Neuron (in vitro differentiated cells): ENCODE data around the gene ILF3.

ENCODE experiments used
- H2AFZ ChIP-seq: one replicate; pipeline ENCODE4 v1.6.1; 2013; ENCODE audit warnings: low read depth, mild to moderate bottlenecking, inconsistent platforms, low read length, moderate library complexity
- H3K27me3 ChIP-seq: one replicate; pipeline ENCODE4 v1.6.1; 2013; ENCODE audit warnings: low read length; ENCODE audit not compliant: insufficient read depth
- H3K36me3 ChIP-seq: one replicate; pipeline ENCODE4 v1.6.1; 2013; ENCODE audit warnings: low read length; ENCODE audit not compliant: insufficient read depth
- H3K4me1 ChIP-seq: one replicate; pipeline ENCODE4 v1.6.1; 2013; ENCODE audit warnings: low read length; ENCODE audit not compliant: insufficient read depth
- H3K4me3 ChIP-seq: 2 replicates; pipeline ENCODE4 v1.5.1; 2013; ENCODE audit warnings: mild to moderate bottlenecking, low read length, moderate library complexity
- H3K9me3 ChIP-seq: one replicate; pipeline ENCODE4 v1.6.1; 2013; ENCODE audit warnings: low read length

The ILF3 gene

GRCh38 chr19:10723591-10723990 lies 69.4 kb downstream of the ILF3 start:
- Histone ChIP-seq H3K36me3 (peaks cover 12% of the 10 kb centered on the region), H3K4me1 (peaks cover 13% of the 10 kb centered on the region), H3K27me3 (no peaks in the 10 kb centered on the region), H3K9me3 (peaks cover 3% of the 10 kb centered on the region), H3K4me3 (no peak overlapping the region), H2AFZ (no peak overlapping the region)

- peaks cover 16% of the 10 kb centered on the region for H3K36me3 ChIP-seq
Measured at GRCh38 chr19:10724573-10725071, 70.5 kb downstream of the ILF3 start.

GRCh38 chr19:10725415-10725814 lies 71.3 kb downstream of the ILF3 start:
- no peaks in the 10 kb centered on the region for H3K27me3 ChIP-seq
- peaks cover 7% of the 10 kb centered on the region for H3K9me3 ChIP-seq
- no peaks in the 10 kb centered on the region for H3K4me1 ChIP-seq
- H3K4me3 ChIP-seq: no peak overlapping the region
- H3K36me3 ChIP-seq: peaks cover 17% of the 10 kb centered on the region
- no peak overlapping the region for H2AFZ ChIP-seq

More at GRCh38 chr19:10724573-10725071, 70.5 kb downstream of the ILF3 start:
- H3K9me3 ChIP-seq: peaks cover 7% of the 10 kb centered on the region
- no peak overlapping the region for H3K4me3 ChIP-seq
- peaks cover 3% of the 10 kb centered on the region for H3K4me1 ChIP-seq
- H2AFZ ChIP-seq: no peak overlapping the region
- no peaks in the 10 kb centered on the region for H3K27me3 ChIP-seq

GRCh38 chr19:10726268-10726667 lies 72.1 kb downstream of the ILF3 start:
- Histone ChIP-seq H3K4me3 (no peak overlapping the region), H3K27me3 (no peaks in the 10 kb centered on the region)

GRCh38 chr19:10727685-10728201 lies 73.6 kb downstream of the ILF3 start:
- H3K36me3 ChIP-seq: peaks cover 13% of the 10 kb centered on the region
- peaks cover 7% of the 10 kb centered on the region for H3K9me3 ChIP-seq
- H3K4me1 ChIP-seq: no peaks in the 10 kb centered on the region
- H3K4me3 ChIP-seq: no peak overlapping the region
- H3K27me3 ChIP-seq: no peaks in the 10 kb centered on the region
- H2AFZ ChIP-seq: no peak overlapping the region

More at GRCh38 chr19:10726268-10726667, 72.1 kb downstream of the ILF3 start:
- H2AFZ ChIP-seq: no peak overlapping the region
- H3K9me3 ChIP-seq: peaks cover 7% of the 10 kb centered on the region
- H3K36me3 ChIP-seq: peaks cover 13% of the 10 kb centered on the region
- no peaks in the 10 kb centered on the region for H3K4me1 ChIP-seq

- Histone ChIP-seq H2AFZ (no peak overlapping the region), H3K4me3 (no peak overlapping the region), H3K9me3 (peaks cover 7% of the 10 kb centered on the region), H3K36me3 (peaks cover 9% of the 10 kb centered on the region), H3K27me3 (no peaks in the 10 kb centered on the region), H3K4me1 (no peaks in the 10 kb centered on the region)
Measured at GRCh38 chr19:10729411-10729810, 75.3 kb downstream of the ILF3 start.

DNA sequence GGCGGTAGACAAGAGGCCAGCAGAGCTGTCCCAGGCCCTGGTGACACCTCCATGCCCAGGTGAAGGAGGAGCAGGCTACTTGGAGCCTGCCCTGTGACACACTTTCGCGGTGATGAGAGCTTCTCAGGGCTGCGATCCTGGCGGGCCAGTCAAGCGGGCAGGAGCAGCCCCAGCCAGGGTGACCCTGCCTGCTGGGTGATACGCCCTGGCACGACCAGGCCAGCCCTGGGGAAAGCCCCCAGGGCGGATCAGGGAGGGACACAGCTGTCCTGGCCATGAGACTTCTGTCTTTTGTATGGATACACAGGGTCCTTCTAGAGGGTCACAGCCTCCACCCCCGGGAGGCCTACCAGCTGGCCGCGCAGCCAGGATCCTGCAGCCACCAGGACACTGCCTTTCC lies 76.8 kb downstream of the ILF3 start:
- H3K27me3 ChIP-seq: no peaks in the 10 kb centered on the region
- no peak overlapping the region for H3K4me3 ChIP-seq

DNA sequence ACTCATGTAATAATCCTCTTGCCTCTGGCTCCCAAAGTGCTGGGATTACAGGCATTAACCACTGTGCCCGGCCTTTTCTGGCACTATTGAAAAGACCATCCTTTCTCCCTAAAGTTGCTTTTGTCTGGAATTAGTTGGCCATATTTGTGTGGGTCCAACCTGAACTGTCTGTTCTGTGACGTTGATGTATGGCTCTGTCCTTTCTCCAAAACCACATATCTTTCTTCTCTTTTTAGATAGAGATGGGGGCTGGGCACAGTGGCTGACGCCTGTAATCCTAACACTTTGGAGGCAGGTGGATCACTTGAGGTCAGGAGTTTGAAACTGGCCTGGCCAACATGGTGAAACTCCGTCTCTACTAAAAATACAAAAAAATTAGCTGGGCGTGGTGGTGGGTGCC lies 81.6 kb downstream of the ILF3 start:
- Histone ChIP-seq H3K27me3 (no peaks in the 10 kb centered on the region), H2AFZ (no peak overlapping the region), H3K36me3 (peaks cover 9% of the 10 kb centered on the region), H3K9me3 (peaks cover 17% of the 10 kb centered on the region), H3K4me1 (no peaks in the 10 kb centered on the region), H3K4me3 (no peak overlapping the region)

More for the DNA sequence above, 76.8 kb downstream of the ILF3 start:
- Histone ChIP-seq H3K9me3 (peaks cover 10% of the 10 kb centered on the region), H2AFZ (no peak overlapping the region), H3K4me1 (no peaks in the 10 kb centered on the region), H3K36me3 (peaks cover 7% of the 10 kb centered on the region)

GRCh38 chr19:10736189-10736588 lies 82.0 kb downstream of the ILF3 start:
- Histone ChIP-seq H3K4me3 (no peak overlapping the region), H2AFZ (no peak overlapping the region), H3K9me3 (peaks cover 18% of the 10 kb centered on the region), H3K36me3 (peaks cover 9% of the 10 kb centered on the region), H3K4me1 (no peaks in the 10 kb centered on the region), H3K27me3 (no peaks in the 10 kb centered on the region)

DNA sequence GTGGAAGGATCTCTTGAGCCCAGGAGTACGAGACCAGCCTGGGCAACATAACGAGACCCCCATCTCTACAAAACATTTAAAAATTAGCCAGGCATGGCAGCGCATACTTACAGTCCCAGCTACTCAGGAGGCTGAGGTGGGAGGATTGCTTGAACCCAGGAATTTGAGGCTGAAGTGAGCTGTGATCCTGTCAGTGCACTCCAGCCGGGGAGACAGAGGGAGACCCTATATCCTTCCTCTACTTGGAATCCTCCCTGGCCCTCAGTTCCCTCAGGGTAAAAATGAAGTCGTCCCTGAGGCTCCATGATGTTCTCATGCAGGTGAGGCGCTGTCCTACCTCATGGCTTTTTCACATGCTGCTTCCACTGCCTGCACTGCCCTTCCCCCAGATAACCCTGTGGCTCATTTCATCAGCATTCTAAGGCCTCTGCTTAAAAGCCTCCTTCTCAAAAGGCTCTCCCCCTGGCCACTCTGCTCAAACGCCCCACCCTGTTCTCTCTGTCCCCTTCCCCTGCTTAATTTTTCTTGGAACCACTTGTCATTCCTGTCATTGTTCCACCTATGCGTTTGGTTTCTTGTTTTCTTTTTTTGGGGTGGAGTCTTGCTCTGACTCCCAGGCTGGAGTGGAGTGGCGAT lies 82.9 kb downstream of the ILF3 start:
- Histone ChIP-seq H2AFZ (no peak overlapping the region), H3K9me3 (peaks cover 19% of the 10 kb centered on the region), H3K4me3 (no peak overlapping the region), H3K27me3 (no peaks in the 10 kb centered on the region), H3K36me3 (peaks cover 9% of the 10 kb centered on the region), H3K4me1 (no peaks in the 10 kb centered on the region)

GRCh38 chr19:10737722-10738121 lies 83.6 kb downstream of the ILF3 start:
- H3K4me1 ChIP-seq: no peaks in the 10 kb centered on the region
- peaks cover 19% of the 10 kb centered on the region for H3K9me3 ChIP-seq
- peaks cover 9% of the 10 kb centered on the region for H3K36me3 ChIP-seq
- H3K27me3 ChIP-seq: no peaks in the 10 kb centered on the region
- H2AFZ ChIP-seq: no peak overlapping the region
- H3K4me3 ChIP-seq: no peak overlapping the region

DNA sequence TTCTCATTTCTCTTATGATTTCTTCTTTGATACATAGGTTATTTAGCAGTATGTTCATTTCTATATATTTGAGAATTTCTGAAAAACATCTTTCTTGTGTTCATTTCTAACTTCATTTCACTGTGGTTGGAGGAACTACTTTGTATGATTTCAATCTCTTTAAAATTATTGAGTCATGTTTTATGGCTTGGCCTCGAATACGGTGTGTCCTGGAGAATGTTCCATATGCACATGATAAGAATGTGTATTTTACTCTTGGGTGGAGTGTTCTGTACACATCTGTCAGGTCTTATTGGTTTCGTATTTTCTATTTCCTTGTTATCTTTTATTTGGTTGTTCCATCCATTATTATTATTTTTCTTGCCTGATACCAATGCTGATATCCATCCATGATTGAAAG lies 86.7 kb downstream of the ILF3 start:
- Histone ChIP-seq H3K27me3 (no peaks in the 10 kb centered on the region), H3K9me3 (peaks cover 16% of the 10 kb centered on the region), H2AFZ (no peak overlapping the region), H3K36me3 (peaks cover 7% of the 10 kb centered on the region), H3K4me1 (no peaks in the 10 kb centered on the region), H3K4me3 (no peak overlapping the region)
